HG03066 (cell line): Measurements from ENCODE around the gene MSH3.
"Not testable (repeated sequence)": the region's sequence is repeated elsewhere in the genome, so short reads cannot be mapped to it uniquely, and the experiment has no call there.

Experiments used
- ATAC-seq: cut with Tn5 transposase; IDR thresholded peaks from one replicate; pipeline ENCODE4 v1.9.1; 2021; ENCODE audit warnings: low read depth; ENCODE audit not compliant: unreplicated experiment

Gene MSH3

GRCh38 chr5:80884086-80884813, 229.8 kb downstream of the MSH3 start:
- no peak for ATAC-seq

GRCh38 chr5:80884929-80885328, 230.5 kb downstream of the MSH3 start:
- ATAC-seq = no peak

GRCh38 chr5:80885396-80886000, 231.0 kb downstream of the MSH3 start:
- no peak for ATAC-seq

- no peak for ATAC-seq
Observed at GRCh38 chr5:80894083-80894482, 239.6 kb downstream of the MSH3 start.

GRCh38 chr5:80895523-80895922, 241.1 kb downstream of the MSH3 start:
- ATAC-seq = no peak

GRCh38 chr5:80902624-80903023, 248.2 kb downstream of the MSH3 start:
- not testable (repeated sequence) for ATAC-seq

GRCh38 chr5:80904533-80905187, 250.2 kb downstream of the MSH3 start:
- no peak for ATAC-seq

GRCh38 chr5:80905405-80905804, 251.0 kb downstream of the MSH3 start:
- ATAC-seq = no peak

- no peak for ATAC-seq
Observed at GRCh38 chr5:80912479-80912878, 258.0 kb downstream of the MSH3 start.

GRCh38 chr5:80915716-80916115, 261.3 kb downstream of the MSH3 start:
- ATAC-seq = no peak

- no peak for ATAC-seq
Observed at GRCh38 chr5:80916676-80917075, 262.2 kb downstream of the MSH3 start.

- no peak for ATAC-seq
Observed at GRCh38 chr5:80917631-80918030, 263.2 kb downstream of the MSH3 start.

GRCh38 chr5:80919678-80920196, 265.3 kb downstream of the MSH3 start:
- ATAC-seq = no peak

- no peak for ATAC-seq
Observed at GRCh38 chr5:80920333-80920732, 265.9 kb downstream of the MSH3 start.

GRCh38 chr5:80921026-80921425, 266.6 kb downstream of the MSH3 start:
- no peak for ATAC-seq

- no peak for ATAC-seq
Observed at GRCh38 chr5:80925931-80926330, 271.5 kb downstream of the MSH3 start.
